ENCODE results near the gene AHNAK2. TPM values are rescaled to one million over a fixed set of nuclear protein-coding genes. Genes with fewer than 3 reads are reported as not detected.

Gene AHNAK2
- total RNA-seq, 2 donors from 2014 or later: 3.6 to 5.2 TPM

GRCh38 chr14:104900639-104901512 lies 77.3 kb downstream of the AHNAK2 start:
- H3K4me1 ChIP-seq: peaks cover 14% of the 10 kb centered on the region
- no peaks in the 10 kb centered on the region for H3K36me3 ChIP-seq (replicated peaks in 1 of 2; ENCODE audit: insufficient read depth in 1 of 2, low read depth in 2 of 2)
- WGBS, 2 donors: 88 to 93% methylated on average over 12 of the region's 12 CpGs
- no peak for ATAC-seq
- TF ChIP-seq CTCF (IDR thresholded peaks at IDR 0.05) (no peak), POLR2A (IDR thresholded peaks at IDR 0.05) (no peak)
- no peak overlapping the region for H3K4me3 ChIP-seq
- intact Hi-C loops (cut with DNase I): no loop called here
- no peaks in the 10 kb centered on the region for H3K9me3 ChIP-seq
- H3K27me3 ChIP-seq: no peaks in the 10 kb centered on the region
- no peak for DNase-seq
- H3K27ac ChIP-seq: no peak overlapping the region

GRCh38 chr14:104899781-104900180 lies 78.4 kb downstream of the AHNAK2 start:
- Histone ChIP-seq H3K36me3 (replicated peaks in 1 of 2; ENCODE audit: insufficient read depth in 1 of 2, low read depth in 2 of 2) (no peaks in the 10 kb centered on the region), H3K4me1 (peaks cover 25% of the 10 kb centered on the region), H3K4me3 (no peak overlapping the region), H3K9me3 (no peaks in the 10 kb centered on the region), H3K27ac (no peak overlapping the region), H3K27me3 (no peaks in the 10 kb centered on the region)
- ATAC-seq (no peak), DNase-seq (peak in 3 of 4 donors; percentile 32 to 83 (median 37))
- no peak for TF ChIP-seq CTCF (IDR thresholded peaks at IDR 0.05)
- no peak for TF ChIP-seq POLR2A (IDR thresholded peaks at IDR 0.05)
- intact Hi-C loops (cut with DNase I): no loop called here
- WGBS, 2 donors: 22 to 23% methylated on average over 2 of the region's 2 CpGs

- no peak for TF ChIP-seq POLR2A (IDR thresholded peaks at IDR 0.05)
- TF ChIP-seq CTCF (IDR thresholded peaks at IDR 0.05): no peak
- no peak overlapping the region for H3K27ac ChIP-seq
- WGBS, 2 donors: 88 to 90% methylated on average over 19 to 24 of the region's 24 CpGs
- H3K4me1 ChIP-seq: peaks cover 27% of the 10 kb centered on the region
- H3K9me3 ChIP-seq: no peaks in the 10 kb centered on the region
- no peaks in the 10 kb centered on the region for H3K27me3 ChIP-seq
- DNase-seq (no peak), ATAC-seq (no peak)
- no peaks in the 10 kb centered on the region for H3K36me3 ChIP-seq (replicated peaks in 1 of 2; ENCODE audit: insufficient read depth in 1 of 2, low read depth in 2 of 2)
- intact Hi-C loops (cut with DNase I): no loop called here
- no peak overlapping the region for H3K4me3 ChIP-seq
These were observed 79.2 kb downstream of the AHNAK2 start for GRCh38 chr14:104898870-104899510.

GRCh38 chr14:104898195-104898558 lies 80.0 kb downstream of the AHNAK2 start:
- no peaks in the 10 kb centered on the region for H3K27me3 ChIP-seq
- intact Hi-C loops (cut with DNase I): no loop called here
- H3K27ac ChIP-seq: no peak overlapping the region
- DNase-seq (no peak), ATAC-seq (no peak)
- TF ChIP-seq CTCF (IDR thresholded peaks at IDR 0.05) (no peak), POLR2A (IDR thresholded peaks at IDR 0.05) (no peak)
- H3K4me1 ChIP-seq: peaks cover 31% of the 10 kb centered on the region
- no peak overlapping the region for H3K4me3 ChIP-seq
- WGBS, 2 donors: 94 to 95% methylated on average over 7 of the region's 7 CpGs
- H3K9me3 ChIP-seq: no peaks in the 10 kb centered on the region
- no peaks in the 10 kb centered on the region for H3K36me3 ChIP-seq (replicated peaks in 1 of 2; ENCODE audit: insufficient read depth in 1 of 2, low read depth in 2 of 2)

All from body of pancreas (tissue), 4 donors.